GM18907 (cell line): ENCODE results near the gene ARFIP1.

Experiments
- ATAC-seq: cut with Tn5 transposase; IDR thresholded peaks from one replicate; pipeline ENCODE4 v1.9.1; 2021; ENCODE audit warnings: mild to moderate bottlenecking, moderate library complexity; ENCODE audit not compliant: unreplicated experiment

The ARFIP1 gene

DNA sequence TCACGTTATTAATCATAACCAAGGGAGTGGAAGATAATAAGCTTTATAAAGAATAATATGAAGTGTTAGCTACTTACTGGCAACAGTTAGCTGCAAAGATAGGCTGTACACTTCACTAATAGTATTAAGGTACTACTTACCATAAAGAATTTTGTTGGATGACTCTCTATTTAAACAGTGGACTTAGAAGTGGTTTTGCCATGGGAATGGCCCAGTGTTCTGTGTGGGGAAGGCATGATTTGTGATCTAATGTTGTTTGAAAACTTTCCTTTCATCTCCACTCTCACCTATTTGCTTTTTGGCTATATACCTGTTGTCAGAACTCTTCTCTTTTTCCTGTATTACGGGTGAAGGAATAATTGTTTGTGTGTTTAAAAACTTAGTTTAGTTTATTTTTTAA lies 179.3 kb downstream of the ARFIP1 start:
- ATAC-seq: no peak

DNA sequence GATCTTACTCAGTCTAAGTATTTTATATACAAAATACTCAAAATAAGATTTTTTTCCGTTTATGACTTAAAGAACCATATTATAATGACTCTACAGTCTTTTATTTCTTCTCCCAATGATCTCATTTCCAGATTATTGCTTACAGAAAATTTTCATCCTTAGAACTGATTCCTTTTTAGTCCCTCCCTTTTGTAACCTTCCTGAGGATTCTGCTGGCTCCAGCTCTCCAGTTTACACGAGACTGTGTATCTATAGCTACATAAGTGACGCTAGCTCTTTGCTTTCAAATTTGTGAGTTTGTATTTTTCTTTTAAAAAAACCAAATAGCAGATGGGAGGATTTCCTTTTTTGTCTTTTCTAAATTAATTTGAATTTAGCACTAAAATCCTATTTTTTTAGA lies 180.3 kb downstream of the ARFIP1 start:
- ATAC-seq: no peak

DNA sequence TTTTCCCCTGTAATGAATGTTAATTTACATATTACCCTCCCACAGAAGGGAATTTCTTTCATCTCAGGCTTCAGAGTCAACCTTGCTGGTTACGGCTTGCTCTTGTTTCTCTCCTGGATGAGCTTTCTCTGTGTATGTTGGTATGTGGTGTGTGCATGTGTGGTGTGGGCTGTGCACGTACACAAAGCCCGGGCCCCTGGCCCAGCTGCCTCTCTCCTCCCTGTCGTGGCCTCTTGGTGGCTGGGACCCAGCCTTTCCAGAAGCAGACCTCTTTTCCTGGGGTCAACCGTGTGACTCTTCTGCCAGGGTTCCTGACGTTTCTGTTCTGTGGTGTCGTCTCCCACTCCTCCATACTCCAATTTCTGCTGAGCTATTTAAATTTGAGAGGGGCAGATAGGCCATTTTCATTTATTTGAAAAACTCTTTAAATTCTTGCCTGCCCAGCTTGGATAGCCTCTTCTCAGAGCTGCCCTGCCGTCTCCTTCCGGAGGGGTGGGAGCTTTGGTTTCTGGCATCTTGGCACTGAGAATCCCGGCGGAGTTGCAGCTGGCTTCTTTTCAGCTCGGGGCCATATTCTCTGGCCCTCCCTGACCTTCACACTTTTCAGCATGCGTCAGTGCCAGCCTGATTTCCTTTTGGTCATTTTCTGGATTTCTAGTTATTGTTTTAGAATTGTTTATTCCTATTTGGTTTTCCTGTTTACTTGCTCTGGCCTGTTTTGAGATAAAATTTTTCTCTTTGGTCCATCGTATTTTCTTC lies 181.4 kb downstream of the ARFIP1 start:
- ATAC-seq: no peak

DNA sequence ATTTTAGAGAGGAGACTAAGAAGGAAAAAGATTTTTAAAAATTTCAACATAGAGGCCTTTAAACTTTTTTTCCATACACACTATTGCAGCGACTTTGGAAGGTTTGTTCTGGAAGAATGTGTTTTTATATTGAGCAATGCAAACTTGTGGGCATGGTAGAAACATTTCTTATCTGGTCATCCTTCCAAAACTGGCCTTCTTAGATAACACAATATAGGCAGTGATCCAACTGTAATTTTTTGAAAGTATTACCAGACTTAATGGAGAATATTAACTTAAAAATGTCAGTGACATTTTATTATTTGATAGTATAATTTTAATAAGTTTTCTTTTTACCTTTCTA lies 182.0 kb downstream of the ARFIP1 start:
- ATAC-seq: no peak
